Neural cell (in vitro differentiated cells): ENCODE measurements around the gene PADI2. TPM values are rescaled to one million over a fixed set of nuclear protein-coding genes. Genes with fewer than 3 reads are reported as not detected.

Experiments
- H2AFZ ChIP-seq: fragments of 200-600, 300-800 bp; sonication (generic), shearing (Covaris generic); 2 replicates; pipeline ENCODE4 v1.6.0; 2014; ENCODE audit warnings: low read depth, mild to moderate bottlenecking, antibody characterized with exemption, low read length, moderate library complexity
- H3F3A ChIP-seq: fragments of 200-600 bp; shearing (Covaris generic); 2 replicates; pipeline ENCODE4 v1.6.1; 2016; ENCODE audit warnings: mild to moderate bottlenecking, moderate library complexity, mixed read lengths, antibody characterized with exemption, low read length; ENCODE audit not compliant: insufficient read depth, poor library complexity, severe bottlenecking
- H3K27ac ChIP-seq: fragments of 200-600, 300-800 bp; sonication (generic), shearing (Covaris generic); 2 replicates; pipeline ENCODE4 v1.5.1; 2014; ENCODE audit warnings: mild to moderate bottlenecking, low read length, moderate library complexity
- H3K27me3 ChIP-seq: fragments of 300-800, 200-600 bp; sonication (generic), shearing (Covaris generic); 2 replicates; pipeline ENCODE4 v1.6.0; 2014; ENCODE audit warnings: mild to moderate bottlenecking, low read depth, low read length, moderate library complexity; ENCODE audit not compliant: insufficient read depth
- H3K36me3 ChIP-seq: fragments of 300-800, 200-600 bp; sonication (generic), shearing (Covaris generic); 2 replicates; pipeline ENCODE4 v1.5.1; 2014; ENCODE audit warnings: mild to moderate bottlenecking, antibody characterized with exemption, low read length, moderate library complexity; ENCODE audit not compliant: insufficient read depth
- H3K4me2 ChIP-seq: fragments of 300-800, 200-600 bp; sonication (generic), shearing (Covaris generic); 2 replicates; pipeline ENCODE4 v1.6.0; 2014; ENCODE audit warnings: mild to moderate bottlenecking, low read length
- H3K4me3 ChIP-seq: fragments of 300-800, 200-600 bp; sonication (generic), shearing (Covaris generic); 2 replicates; pipeline ENCODE4 v1.5.1; 2014; ENCODE audit warnings: mild to moderate bottlenecking, low read length, moderate library complexity
- H3K79me2 ChIP-seq: fragments of 200-600 bp; shearing (Covaris generic); replicated peaks from 2 replicates; pipeline ENCODE4 v1.6.0; 2014; ENCODE audit warnings: mild to moderate bottlenecking, low read length, moderate library complexity; ENCODE audit not compliant: insufficient read depth
- H3K9ac ChIP-seq: fragments of 300-800, 200-600 bp; sonication (generic), shearing (Covaris generic); 2 replicates; pipeline ENCODE4 v1.6.1; 2016; ENCODE audit warnings: mild to moderate bottlenecking, low read length, mixed read lengths
- H3K9me2 ChIP-seq: fragments of 200-600 bp; shearing (Covaris generic); 2 replicates; pipeline ENCODE4 v1.6.1; 2016; ENCODE audit warnings: mild to moderate bottlenecking, low read length, mixed read lengths; ENCODE audit not compliant: insufficient read depth
- H3K9me3 ChIP-seq: fragments of 200-600, 300-800 bp; sonication (generic), shearing (Covaris generic); 2 replicates; pipeline ENCODE4 v1.6.1; 2016; ENCODE audit warnings: mild to moderate bottlenecking, mixed run types, low read length, moderate library complexity, mixed read lengths
- H4K20me1 ChIP-seq: fragments of 200-600 bp; shearing (Covaris generic); 2 replicates; pipeline ENCODE4 v1.6.1; 2016; ENCODE audit warnings: mild to moderate bottlenecking, mixed run types; ENCODE audit not compliant: insufficient read depth
- EP300 ChIP-seq: fragments of 450-650 bp; conservative IDR thresholded peaks from 2 replicates; pipeline ENCODE4 v1.6.1; 2014; ENCODE audit warnings: antibody characterized with exemption, mild to moderate bottlenecking, moderate library complexity; ENCODE audit not compliant: poor library complexity, severe bottlenecking
- EZH2 ChIP-seq: fragments of 200-600, 300-800 bp; shearing (Covaris generic), sonication (generic); IDR thresholded peaks from 2 replicates; pipeline ENCODE4 v1.6.1; 2014; ENCODE audit warnings: antibody characterized with exemption, low read length, borderline replicate concordance, mild to moderate bottlenecking; ENCODE audit not compliant: insufficient read depth, poor library complexity, severe bottlenecking
- MXI1 ChIP-seq: fragments of 450-650 bp; conservative IDR thresholded peaks from 2 replicates; pipeline ENCODE4 v1.6.1; 2014; ENCODE audit warnings: antibody characterized with exemption, mild to moderate bottlenecking; ENCODE audit not compliant: poor library complexity, severe bottlenecking
- POLR2AphosphoS5 ChIP-seq: IDR thresholded peaks from 2 replicates; pipeline ENCODE4 v1.6.1; 2012
- RAD21 ChIP-seq: fragments of 450-650 bp; conservative IDR thresholded peaks from 2 replicates; pipeline ENCODE4 v1.6.1; 2014; ENCODE audit warnings: antibody characterized with exemption, mild to moderate bottlenecking, moderate library complexity
- SMC3 ChIP-seq: fragments of 450-650 bp; conservative IDR thresholded peaks from 2 replicates; pipeline ENCODE4 v1.6.1; 2014; ENCODE audit warnings: antibody characterized with exemption, mild to moderate bottlenecking, moderate library complexity; ENCODE audit not compliant: poor library complexity
- TAF1 ChIP-seq: IDR thresholded peaks from 2 replicates; pipeline ENCODE4 v1.6.1; 2012; ENCODE audit warnings: low read depth
- polyA plus RNA-seq: library from polyadenylated mRNA; depleted of rRNA; stranded (reverse); fragments of >200 nt; gene quantifications from 2 replicates; pipeline ENCODE4 v1.2.3, GENCODE V29; 2014
- TF ChIP-seq, protein P1 (sequence below): fragments of 450-650 bp; IDR thresholded peaks from 2 replicates; pipeline ENCODE4 v1.5.1; 2014; ENCODE audit warnings: antibody characterized with exemption, mild to moderate bottlenecking, moderate library complexity; ENCODE audit not compliant: poor library complexity, severe bottlenecking
- TF ChIP-seq, protein P2 (sequence below): IDR thresholded peaks from 2 replicates; pipeline ENCODE4 v1.6.1; 2012; ENCODE audit warnings: borderline replicate concordance

PADI2 gene
- polyA plus RNA-seq, 1 donor from 2014 or later = 1.6 TPM

DNA sequence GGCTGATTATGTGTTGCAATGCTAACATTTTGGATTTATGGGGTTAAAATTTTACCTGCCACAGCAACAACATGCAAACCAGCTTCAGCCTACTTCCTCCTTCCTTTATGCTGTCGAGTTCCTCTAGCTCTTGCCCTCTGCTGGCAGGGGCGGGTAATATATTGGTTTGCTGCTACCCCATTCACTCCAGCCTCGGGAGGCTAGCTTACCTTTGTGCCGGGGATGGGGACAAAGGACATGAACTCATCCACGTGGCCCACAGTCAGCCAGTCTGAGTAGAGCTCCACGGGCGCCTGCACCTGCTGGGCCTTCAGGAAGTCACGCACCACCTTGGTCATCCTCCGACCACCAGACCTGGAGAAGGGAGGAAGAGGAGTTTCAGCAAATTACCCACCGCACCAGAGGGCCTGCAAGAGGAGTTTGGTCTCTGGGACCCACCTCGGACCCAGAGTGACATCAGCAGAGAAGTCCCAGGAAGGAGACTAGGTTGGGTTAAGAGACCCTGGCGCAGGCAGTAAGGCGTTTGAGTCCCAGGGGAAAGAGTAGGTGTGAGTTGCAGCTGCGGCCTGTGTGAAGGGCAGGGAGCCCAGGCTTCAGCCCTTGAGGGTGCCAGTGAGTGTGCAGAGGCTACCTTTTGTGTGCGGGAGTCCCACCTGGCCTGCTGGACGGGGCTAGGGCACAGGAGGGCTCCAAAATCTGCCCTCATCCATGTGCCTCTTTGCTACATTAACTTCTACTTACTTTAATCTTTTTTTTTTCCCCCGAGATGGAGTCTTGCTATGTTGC, 43.6 kb downstream of the PADI2 start:
- H3K4me3 ChIP-seq = no peak overlapping the region
- H3K79me2 ChIP-seq = no peaks in the 10 kb centered on the region
- H4K20me1 ChIP-seq = no peaks in the 10 kb centered on the region
- H3K27me3 ChIP-seq = no peaks in the 10 kb centered on the region
- no peak overlapping the region for H3K27ac ChIP-seq
- TF ChIP-seq, protein P1, sequence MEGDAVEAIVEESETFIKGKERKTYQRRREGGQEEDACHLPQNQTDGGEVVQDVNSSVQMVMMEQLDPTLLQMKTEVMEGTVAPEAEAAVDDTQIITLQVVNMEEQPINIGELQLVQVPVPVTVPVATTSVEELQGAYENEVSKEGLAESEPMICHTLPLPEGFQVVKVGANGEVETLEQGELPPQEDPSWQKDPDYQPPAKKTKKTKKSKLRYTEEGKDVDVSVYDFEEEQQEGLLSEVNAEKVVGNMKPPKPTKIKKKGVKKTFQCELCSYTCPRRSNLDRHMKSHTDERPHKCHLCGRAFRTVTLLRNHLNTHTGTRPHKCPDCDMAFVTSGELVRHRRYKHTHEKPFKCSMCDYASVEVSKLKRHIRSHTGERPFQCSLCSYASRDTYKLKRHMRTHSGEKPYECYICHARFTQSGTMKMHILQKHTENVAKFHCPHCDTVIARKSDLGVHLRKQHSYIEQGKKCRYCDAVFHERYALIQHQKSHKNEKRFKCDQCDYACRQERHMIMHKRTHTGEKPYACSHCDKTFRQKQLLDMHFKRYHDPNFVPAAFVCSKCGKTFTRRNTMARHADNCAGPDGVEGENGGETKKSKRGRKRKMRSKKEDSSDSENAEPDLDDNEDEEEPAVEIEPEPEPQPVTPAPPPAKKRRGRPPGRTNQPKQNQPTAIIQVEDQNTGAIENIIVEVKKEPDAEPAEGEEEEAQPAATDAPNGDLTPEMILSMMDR = peak; percentile 36
- TF ChIP-seq POLR2AphosphoS5 (no peak), RAD21 (no peak), MXI1 (no peak), SMC3 (peak; percentile 20)
- no peaks in the 10 kb centered on the region for H3F3A ChIP-seq
- no peaks in the 10 kb centered on the region for H3K9me2 ChIP-seq
- H3K36me3 ChIP-seq = no peaks in the 10 kb centered on the region
- H3K4me2 ChIP-seq = no peak overlapping the region
- no peak overlapping the region for H3K9ac ChIP-seq
- no peak overlapping the region for H2AFZ ChIP-seq
- H3K9me3 ChIP-seq = no peaks in the 10 kb centered on the region

DNA sequence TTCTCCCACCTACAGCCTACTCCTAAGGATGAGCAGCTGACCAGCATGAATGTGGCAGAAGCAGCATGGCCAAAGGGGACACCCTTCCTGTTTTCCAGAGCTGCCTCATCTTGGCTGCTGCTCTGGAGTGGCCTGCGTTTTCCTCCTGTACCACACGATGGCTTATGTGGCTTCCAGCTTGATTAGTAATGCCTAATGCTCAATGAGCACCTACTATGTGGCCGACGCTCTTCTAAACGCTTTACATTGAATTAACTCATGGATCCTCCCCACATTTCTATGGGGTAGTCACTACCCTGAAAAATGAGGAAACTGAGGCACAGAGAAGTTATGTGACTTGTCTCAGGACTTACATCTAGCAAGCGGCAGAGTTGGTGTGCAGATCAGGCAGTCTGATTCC, 47.5 kb downstream of the PADI2 start:
- Histone ChIP-seq H3K4me3 (no peak overlapping the region), H3K36me3 (no peaks in the 10 kb centered on the region), H3K9me2 (no peaks in the 10 kb centered on the region), H3K9ac (no peak overlapping the region), H3K79me2 (no peaks in the 10 kb centered on the region), H3K27ac (no peak overlapping the region), H3K9me3 (no peaks in the 10 kb centered on the region), H3K4me2 (no peak overlapping the region), H2AFZ (no peak overlapping the region), H4K20me1 (no peaks in the 10 kb centered on the region), H3K27me3 (no peaks in the 10 kb centered on the region), H3F3A (no peaks in the 10 kb centered on the region)
- TF ChIP-seq TAF1 = no peak
- TF ChIP-seq EZH2 = no peak
- no peak for TF ChIP-seq MXI1
- no peak for TF ChIP-seq RAD21
- TF ChIP-seq, protein P1 = no peak
- no peak for TF ChIP-seq SMC3
- no peak for TF ChIP-seq POLR2AphosphoS5
- no peak for TF ChIP-seq EP300

DNA sequence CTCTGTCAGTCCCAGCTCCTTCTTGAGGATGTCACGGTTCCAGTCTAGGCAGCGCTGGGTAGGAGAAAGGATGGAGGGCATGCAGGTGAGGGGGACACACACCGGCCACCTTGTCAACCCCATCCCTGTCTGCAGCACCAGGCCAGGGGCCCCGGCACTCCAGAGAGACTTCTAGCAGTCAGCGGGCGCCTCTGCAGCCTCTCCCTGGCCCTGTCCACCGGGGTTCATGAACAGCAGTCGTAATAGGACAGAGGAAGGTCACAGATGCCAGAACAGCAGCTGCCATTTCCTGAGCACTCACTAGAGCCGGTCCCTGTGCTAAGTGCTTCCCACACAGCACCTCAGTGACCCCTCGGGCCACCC, 49.1 kb downstream of the PADI2 start:
- Histone ChIP-seq H3K79me2 (no peaks in the 10 kb centered on the region), H3K4me3 (no peak overlapping the region), H3K27ac (no peak overlapping the region), H3K9ac (no peak overlapping the region), H3F3A (no peaks in the 10 kb centered on the region), H4K20me1 (no peaks in the 10 kb centered on the region), H3K36me3 (no peaks in the 10 kb centered on the region), H3K4me2 (no peak overlapping the region), H2AFZ (no peak overlapping the region), H3K27me3 (no peaks in the 10 kb centered on the region), H3K9me3 (no peaks in the 10 kb centered on the region), H3K9me2 (no peaks in the 10 kb centered on the region)
- no peak for TF ChIP-seq EZH2
- TF ChIP-seq, protein P2, sequence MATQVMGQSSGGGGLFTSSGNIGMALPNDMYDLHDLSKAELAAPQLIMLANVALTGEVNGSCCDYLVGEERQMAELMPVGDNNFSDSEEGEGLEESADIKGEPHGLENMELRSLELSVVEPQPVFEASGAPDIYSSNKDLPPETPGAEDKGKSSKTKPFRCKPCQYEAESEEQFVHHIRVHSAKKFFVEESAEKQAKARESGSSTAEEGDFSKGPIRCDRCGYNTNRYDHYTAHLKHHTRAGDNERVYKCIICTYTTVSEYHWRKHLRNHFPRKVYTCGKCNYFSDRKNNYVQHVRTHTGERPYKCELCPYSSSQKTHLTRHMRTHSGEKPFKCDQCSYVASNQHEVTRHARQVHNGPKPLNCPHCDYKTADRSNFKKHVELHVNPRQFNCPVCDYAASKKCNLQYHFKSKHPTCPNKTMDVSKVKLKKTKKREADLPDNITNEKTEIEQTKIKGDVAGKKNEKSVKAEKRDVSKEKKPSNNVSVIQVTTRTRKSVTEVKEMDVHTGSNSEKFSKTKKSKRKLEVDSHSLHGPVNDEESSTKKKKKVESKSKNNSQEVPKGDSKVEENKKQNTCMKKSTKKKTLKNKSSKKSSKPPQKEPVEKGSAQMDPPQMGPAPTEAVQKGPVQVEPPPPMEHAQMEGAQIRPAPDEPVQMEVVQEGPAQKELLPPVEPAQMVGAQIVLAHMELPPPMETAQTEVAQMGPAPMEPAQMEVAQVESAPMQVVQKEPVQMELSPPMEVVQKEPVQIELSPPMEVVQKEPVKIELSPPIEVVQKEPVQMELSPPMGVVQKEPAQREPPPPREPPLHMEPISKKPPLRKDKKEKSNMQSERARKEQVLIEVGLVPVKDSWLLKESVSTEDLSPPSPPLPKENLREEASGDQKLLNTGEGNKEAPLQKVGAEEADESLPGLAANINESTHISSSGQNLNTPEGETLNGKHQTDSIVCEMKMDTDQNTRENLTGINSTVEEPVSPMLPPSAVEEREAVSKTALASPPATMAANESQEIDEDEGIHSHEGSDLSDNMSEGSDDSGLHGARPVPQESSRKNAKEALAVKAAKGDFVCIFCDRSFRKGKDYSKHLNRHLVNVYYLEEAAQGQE = no peak
- no peak for TF ChIP-seq POLR2AphosphoS5
- TF ChIP-seq MXI1 = no peak
- TF ChIP-seq TAF1 = no peak
- no peak for TF ChIP-seq RAD21
- no peak for TF ChIP-seq EP300
- TF ChIP-seq, protein P1 = no peak
- no peak for TF ChIP-seq SMC3
